OCI-LY3 (cell line): ENCODE measurements around the gene FAM89B.

Source experiments
- H2AFZ ChIP-seq: fragments of 200-600, 300-600 bp; shearing (Covaris generic); 2 replicates; pipeline ENCODE4 v1.6.0; 2014; ENCODE audit warnings: antibody characterized with exemption, low read depth, low read length
- H3K27ac ChIP-seq: fragments of 200-600, 300-600 bp; sonication (generic); 2 replicates; pipeline ENCODE4 v1.5.1; 2014; ENCODE audit warnings: mild to moderate bottlenecking, low read length, moderate library complexity, mixed read lengths
- H3K27me3 ChIP-seq: fragments of 200-600, 300-600 bp; sonication (generic); 2 replicates; pipeline ENCODE4 v1.6.1; 2014; ENCODE audit warnings: low read depth, low read length, mixed read lengths
- H3K36me3 ChIP-seq: fragments of 200-600, 300-600 bp; sonication (generic); replicated peaks from 2 replicates; pipeline ENCODE3; 2014; ENCODE audit warnings: low read depth, low read length, mixed read lengths
- H3K4me1 ChIP-seq: fragments of 300-600, 200-600 bp; sonication (generic); 2 replicates; pipeline ENCODE4 v1.6.1; 2014; ENCODE audit warnings: low read length, mixed read lengths
- H3K4me2 ChIP-seq: fragments of 200-600, 300-600 bp; sonication (generic); 2 replicates; pipeline ENCODE4 v1.6.1; 2014; ENCODE audit warnings: low read length, mixed read lengths
- H3K4me3 ChIP-seq: fragments of 300-600, 200-600 bp; sonication (generic); 2 replicates; pipeline ENCODE4 v1.5.1; 2014; ENCODE audit warnings: antibody characterized with exemption, mild to moderate bottlenecking, low read length, moderate library complexity
- H3K79me2 ChIP-seq: fragments of 300-600, 200-600 bp; shearing (Covaris generic); 2 replicates; pipeline ENCODE4 v1.6.1; 2014; ENCODE audit warnings: mild to moderate bottlenecking, low read length, mixed read lengths
- H3K9ac ChIP-seq: fragments of 300-600, 200-600 bp; shearing (Covaris generic); 2 replicates; pipeline ENCODE4 v1.6.0; 2014; ENCODE audit warnings: mild to moderate bottlenecking, low read length, moderate library complexity
- H3K9me3 ChIP-seq: fragments of 200-600, 300-600 bp; shearing (Covaris generic); 2 replicates; pipeline ENCODE4 v1.6.1; 2014; ENCODE audit warnings: low read length, mixed read lengths; ENCODE audit not compliant: insufficient read depth
- H4K20me1 ChIP-seq: fragments of 200-600, 300-600 bp; sonication (generic); 2 replicates; pipeline ENCODE4 v1.6.1; 2016; ENCODE audit warnings: low read length, mixed read lengths; ENCODE audit not compliant: insufficient read depth
- EZH2phosphoT487 ChIP-seq: fragments of 200-600 bp; shearing (Covaris generic); IDR thresholded peaks from 2 replicates; pipeline ENCODE4 v1.6.1; 2018; ENCODE audit warnings: antibody characterized with exemption, mixed run types, low read depth
- TF ChIP-seq, protein P1 (sequence below): fragments of 200-600, 300-600 bp; sonication (generic); IDR thresholded peaks from 2 replicates; pipeline ENCODE4 v1.5.1; 2014; ENCODE audit warnings: antibody characterized with exemption, low read length, low read depth

The FAM89B gene

DNA sequence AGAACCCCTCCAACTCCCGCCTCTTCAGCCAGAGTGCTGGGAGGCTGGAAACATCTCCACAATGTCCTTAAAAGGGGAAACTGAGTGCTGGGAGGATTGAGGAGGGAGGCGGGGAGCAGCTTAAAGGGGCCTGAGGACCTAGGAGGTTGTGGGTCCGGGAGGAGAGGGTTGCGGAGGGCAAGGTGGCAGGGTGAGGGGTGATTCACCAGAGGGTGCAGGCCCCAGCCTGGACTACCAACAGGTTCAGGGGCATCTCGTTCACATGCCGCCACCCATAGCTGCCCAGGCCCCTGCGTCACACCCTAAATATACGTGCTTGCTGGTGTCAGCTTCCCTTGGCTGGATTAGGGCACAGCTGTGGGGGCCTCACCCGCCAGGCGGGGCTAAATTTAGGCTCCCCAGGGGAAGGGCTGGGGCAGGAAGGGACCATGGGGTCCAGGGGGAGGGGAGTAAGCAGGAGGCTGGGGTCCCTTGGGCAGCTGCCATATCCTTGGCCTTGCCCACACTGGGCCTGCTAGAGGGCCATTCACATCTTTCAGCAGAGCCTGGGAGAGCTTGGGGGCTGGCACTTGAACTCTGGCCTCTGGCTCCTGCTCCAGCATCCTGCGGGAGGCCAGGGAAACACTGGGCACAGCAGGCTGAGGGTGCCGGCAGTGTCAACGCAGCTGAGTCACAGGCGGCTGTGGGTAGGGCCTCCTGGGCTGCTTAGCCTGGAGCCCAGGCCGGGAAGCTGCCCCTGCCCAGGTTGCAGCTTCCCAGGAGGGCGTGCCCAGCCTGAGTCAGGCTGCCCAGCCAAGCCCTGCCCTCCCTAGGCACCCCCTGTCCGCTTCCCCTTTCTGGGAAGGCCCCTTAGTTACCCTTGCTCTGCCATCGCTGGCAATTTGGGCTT lies 4.8 kb downstream of the FAM89B start:
- Histone ChIP-seq H4K20me1 (peaks cover 5% of the 10 kb centered on the region; the same call in 1 of the 2 replicates), H3K79me2 (peaks cover 24% of the 10 kb centered on the region)

DNA sequence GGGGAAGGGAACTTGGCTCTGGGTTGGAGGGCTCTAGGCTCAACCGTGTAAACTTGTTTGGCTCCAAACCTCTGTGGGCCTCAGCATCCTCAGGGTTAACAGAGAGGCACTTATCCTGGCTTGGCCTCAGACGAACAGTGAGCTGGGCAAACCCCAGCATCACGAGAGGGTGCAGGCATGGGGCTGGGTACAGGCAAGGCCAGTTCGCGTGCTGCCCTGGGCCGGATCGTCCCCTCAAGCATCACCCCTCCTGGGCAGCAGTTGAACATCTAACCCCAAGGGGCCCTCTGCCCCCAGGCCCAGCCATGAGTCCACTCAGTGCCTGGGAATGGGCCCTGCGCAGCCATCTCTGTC lies 5.4 kb downstream of the FAM89B start:
- TF ChIP-seq, protein P1, sequence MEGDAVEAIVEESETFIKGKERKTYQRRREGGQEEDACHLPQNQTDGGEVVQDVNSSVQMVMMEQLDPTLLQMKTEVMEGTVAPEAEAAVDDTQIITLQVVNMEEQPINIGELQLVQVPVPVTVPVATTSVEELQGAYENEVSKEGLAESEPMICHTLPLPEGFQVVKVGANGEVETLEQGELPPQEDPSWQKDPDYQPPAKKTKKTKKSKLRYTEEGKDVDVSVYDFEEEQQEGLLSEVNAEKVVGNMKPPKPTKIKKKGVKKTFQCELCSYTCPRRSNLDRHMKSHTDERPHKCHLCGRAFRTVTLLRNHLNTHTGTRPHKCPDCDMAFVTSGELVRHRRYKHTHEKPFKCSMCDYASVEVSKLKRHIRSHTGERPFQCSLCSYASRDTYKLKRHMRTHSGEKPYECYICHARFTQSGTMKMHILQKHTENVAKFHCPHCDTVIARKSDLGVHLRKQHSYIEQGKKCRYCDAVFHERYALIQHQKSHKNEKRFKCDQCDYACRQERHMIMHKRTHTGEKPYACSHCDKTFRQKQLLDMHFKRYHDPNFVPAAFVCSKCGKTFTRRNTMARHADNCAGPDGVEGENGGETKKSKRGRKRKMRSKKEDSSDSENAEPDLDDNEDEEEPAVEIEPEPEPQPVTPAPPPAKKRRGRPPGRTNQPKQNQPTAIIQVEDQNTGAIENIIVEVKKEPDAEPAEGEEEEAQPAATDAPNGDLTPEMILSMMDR, result no peak
- no peak for TF ChIP-seq EZH2phosphoT487
- Histone ChIP-seq H3K4me2 (peak overlapping the region; percentile 98), H3K4me1 (peaks cover 38% of the 10 kb centered on the region), H3K27ac (peak overlapping the region; percentile 8; the same call in 1 of the 2 replicates), H3K79me2 (peaks cover 23% of the 10 kb centered on the region), H3K9me3 (no peaks in the 10 kb centered on the region), H3K4me3 (peak overlapping the region; percentile 81), H3K9ac (peak overlapping the region; percentile 87), H3K27me3 (no peaks in the 10 kb centered on the region), H2AFZ (no peak overlapping the region), H3K36me3 (peaks cover 13% of the 10 kb centered on the region), H4K20me1 (peaks cover 5% of the 10 kb centered on the region; the same call in 1 of the 2 replicates)

More for the DNA sequence above, 4.8 kb downstream of the FAM89B start:
- TF ChIP-seq, protein P1, result no peak
- no peak for TF ChIP-seq EZH2phosphoT487
- H3K36me3 ChIP-seq, result peaks cover 13% of the 10 kb centered on the region
- H2AFZ ChIP-seq, result no peak overlapping the region
- H3K9ac ChIP-seq, result peak overlapping the region; percentile 87
- peak overlapping the region; percentile 98 for H3K4me2 ChIP-seq
- H3K27ac ChIP-seq, result peak overlapping the region; percentile 8
- H3K4me1 ChIP-seq, result peaks cover 38% of the 10 kb centered on the region
- H3K4me3 ChIP-seq, result peak overlapping the region; percentile 81
- no peaks in the 10 kb centered on the region for H3K27me3 ChIP-seq
- H3K9me3 ChIP-seq, result no peaks in the 10 kb centered on the region

DNA sequence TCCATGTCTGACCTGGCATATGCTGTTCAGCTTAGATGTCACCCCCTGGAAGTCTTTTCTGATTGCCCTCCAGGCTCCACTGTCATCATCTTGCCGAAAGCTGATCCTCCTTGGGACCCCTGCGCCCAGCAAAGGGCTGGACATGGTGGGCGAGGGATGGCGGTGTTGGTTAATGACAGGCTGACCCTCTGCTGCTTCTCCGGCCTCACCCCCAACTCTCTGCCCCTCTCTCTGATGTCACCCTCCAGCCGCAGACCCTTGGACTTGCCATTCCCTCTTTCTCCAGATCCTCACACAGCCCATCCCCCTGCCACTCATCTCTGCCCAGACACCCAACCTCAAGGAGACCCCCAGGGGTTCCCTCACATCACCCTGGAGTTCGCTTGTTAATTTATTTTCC lies 5.8 kb downstream of the FAM89B start:
- H3K4me1 ChIP-seq, result peaks cover 35% of the 10 kb centered on the region
- H3K9ac ChIP-seq, result peak overlapping the region; percentile 87; the same call in 1 of the 2 replicates
- H4K20me1 ChIP-seq, result peaks cover 2% of the 10 kb centered on the region; the same call in 1 of the 2 replicates
- no peak overlapping the region for H2AFZ ChIP-seq
- H3K9me3 ChIP-seq, result no peaks in the 10 kb centered on the region
- H3K4me3 ChIP-seq, result no peak overlapping the region
- TF ChIP-seq, protein P1, result no peak
- no peak for TF ChIP-seq EZH2phosphoT487
- H3K36me3 ChIP-seq, result peaks cover 13% of the 10 kb centered on the region
- peak overlapping the region; percentile 98 for H3K4me2 ChIP-seq
- no peaks in the 10 kb centered on the region for H3K27me3 ChIP-seq
- peaks cover 19% of the 10 kb centered on the region for H3K79me2 ChIP-seq
- H3K27ac ChIP-seq, result no peak overlapping the region

DNA sequence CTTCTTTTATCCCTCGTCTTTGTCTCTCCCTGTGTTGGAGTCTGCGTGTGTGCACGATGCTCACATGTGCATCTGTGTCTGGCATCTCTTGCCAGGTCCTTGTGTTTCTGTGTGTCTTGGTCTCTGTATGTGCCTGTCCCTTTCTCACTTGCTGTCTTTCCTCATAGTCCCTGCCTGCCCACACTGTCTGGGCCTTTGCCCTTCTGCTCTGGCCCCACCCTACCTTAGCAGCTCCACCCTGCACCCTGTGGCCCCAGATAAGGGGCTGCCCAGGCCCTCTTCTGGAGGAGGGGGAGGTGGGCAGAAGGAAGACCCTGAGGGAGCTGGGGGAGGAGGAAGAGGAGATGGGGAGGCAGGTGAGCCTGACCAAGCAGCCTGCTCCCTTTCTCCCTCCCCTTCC lies 6.3 kb downstream of the FAM89B start:
- TF ChIP-seq, protein P1, result no peak
- TF ChIP-seq EZH2phosphoT487, result no peak
- H3K4me2 ChIP-seq, result no peak overlapping the region
- no peaks in the 10 kb centered on the region for H4K20me1 ChIP-seq
- no peaks in the 10 kb centered on the region for H3K27me3 ChIP-seq
- H3K4me1 ChIP-seq, result peaks cover 30% of the 10 kb centered on the region
- H3K4me3 ChIP-seq, result no peak overlapping the region
- H3K79me2 ChIP-seq, result peaks cover 16% of the 10 kb centered on the region; the same call in 1 of the 2 replicates
- H3K27ac ChIP-seq, result no peak overlapping the region
- H3K36me3 ChIP-seq, result peaks cover 13% of the 10 kb centered on the region
- no peak overlapping the region for H3K9ac ChIP-seq
- H2AFZ ChIP-seq, result no peak overlapping the region
- no peaks in the 10 kb centered on the region for H3K9me3 ChIP-seq
